H1 (cell line): ENCODE data around the gene SIRPB1. TPM values are rescaled to one million over a fixed set of nuclear protein-coding genes. Genes with fewer than 3 reads are reported as not detected.
"Not testable (repeated sequence)": the region's sequence is repeated elsewhere in the genome, so short reads cannot be mapped to it uniquely, and the experiment has no call there.

Experiments used
- CTCF ChIA-PET: fragments of 300-600 bp; sonication (Branson Sonifier 250); formaldehyde crosslinking; loops from one replicate; lab custom pipeline; 2021; ENCODE audit not compliant: partially characterized antibody; lab: Charles Lee
- POLR2A ChIA-PET: fragments of 300-600 bp; sonication (Branson Sonifier 250); formaldehyde crosslinking; loops from one replicate; lab custom pipeline; 2021; ENCODE audit warnings: inconsistent platforms; ENCODE audit not compliant: partially characterized antibody; lab: Charles Lee
- DNase-seq, 2 experiments: peaks; one replicate each; pipeline versions ENCODE4 v3.0.0 to v3.0.0-alpha.2; 2010 to 2022; ENCODE audit warnings: low spot score in 2 of 2, low read depth in 1 of 2, mixed read lengths in 1 of 2
- FAIRE-seq: peaks from 2 replicates; lab custom pipeline; 2011; peaks lifted over from hg19 to GRCh38; lab: Jason Lieb, UNC
- H2AFZ ChIP-seq: 2 replicates; pipeline ENCODE4 v1.8.1; 2012; ENCODE audit warnings: low read length, inconsistent platforms
- H2AK5ac ChIP-seq: 2 replicates; pipeline ENCODE4 v1.6.1; 2013; ENCODE audit warnings: low read depth, low read length
- H2BK120ac ChIP-seq: replicated peaks from 2 replicates; pipeline ENCODE3; 2013; ENCODE audit warnings: low read depth, low read length, inconsistent platforms
- H2BK12ac ChIP-seq: 2 replicates; pipeline ENCODE4 v1.6.1; 2013; ENCODE audit warnings: low read depth, low read length
- H2BK15ac ChIP-seq: 2 replicates; pipeline ENCODE4 v1.6.1; 2013; ENCODE audit warnings: low read length
- H2BK20ac ChIP-seq: 2 replicates; pipeline ENCODE4 v1.6.1; 2013; ENCODE audit warnings: low read length
- H2BK5ac ChIP-seq: 2 replicates; pipeline ENCODE4 v1.6.1; 2013; ENCODE audit warnings: low read depth, low read length
- H3K14ac ChIP-seq: 2 replicates; pipeline ENCODE4 v1.6.1; 2013; ENCODE audit warnings: inconsistent platforms; ENCODE audit not compliant: insufficient read length
- H3K18ac ChIP-seq: 2 replicates; pipeline ENCODE4 v1.6.1; 2013; ENCODE audit warnings: low read length; ENCODE audit errors: extremely low read depth
- H3K23ac ChIP-seq: 2 replicates; pipeline ENCODE4 v1.6.1; 2013; ENCODE audit warnings: inconsistent platforms; ENCODE audit not compliant: insufficient read length
- H3K23me2 ChIP-seq: 2 replicates; pipeline ENCODE4 v1.6.1; 2013; ENCODE audit warnings: low read depth, low read length
- H3K27ac ChIP-seq: 2 replicates; pipeline ENCODE4 v1.6.1; 2011; ENCODE audit warnings: low read depth, low read length, inconsistent platforms
- H3K27me3 ChIP-seq, 4 experiments: replicated peaks in 1 of 4; 1 replicate in 1 of 4; 2 replicates in 3 of 4; pipeline versions ENCODE4 v1.6.1 to v1.8.1; 2011 to 2013; ENCODE audit warnings: low read length in 3 of 4, mild to moderate bottlenecking in 3 of 4, inconsistent platforms in 2 of 4, mixed read lengths in 2 of 4, moderate library complexity in 1 of 4; ENCODE audit not compliant: control insufficient read depth in 3 of 4, insufficient read depth in 3 of 4; ENCODE audit errors: extremely low read depth in 1 of 4
- H3K36me3 ChIP-seq, 4 experiments: 2 replicates each; pipeline versions ENCODE4 v1.6.1 to v1.8.1; 2011 to 2013; ENCODE audit warnings: mild to moderate bottlenecking in 4 of 4, low read length in 3 of 4, moderate library complexity in 2 of 4, control low read depth in 1 of 4, inconsistent platforms in 1 of 4; ENCODE audit not compliant: insufficient read depth in 4 of 4, control insufficient read depth in 2 of 4
- H3K4ac ChIP-seq: replicated peaks from 2 replicates; pipeline ENCODE3; 2013; ENCODE audit warnings: low read length, low read depth, mixed read lengths, inconsistent platforms; ENCODE audit not compliant: insufficient read length
- H3K4me1 ChIP-seq, 4 experiments: replicated peaks in 1 of 4; 1 replicate in 1 of 4; 2 replicates in 3 of 4; pipeline versions ENCODE4 v1.6.1 to v1.8.1; 2011 to 2013; ENCODE audit warnings: low read length in 3 of 4, inconsistent platforms in 2 of 4, mixed read lengths in 1 of 4; ENCODE audit not compliant: insufficient read depth in 4 of 4, control insufficient read depth in 3 of 4
- H3K4me2 ChIP-seq, 2 experiments: 2 replicates each; pipeline versions ENCODE4 v1.6.1 to v1.8.1; 2011 to 2013; ENCODE audit warnings: low read depth in 2 of 2, low read length in 2 of 2, control low read depth in 1 of 2, inconsistent platforms in 1 of 2, mild to moderate bottlenecking in 1 of 2; ENCODE audit not compliant: insufficient read depth in 1 of 2
- H3K4me3 ChIP-seq, 4 experiments: fragments of 200-600, 300-600 bp in 1 of 4; sonication (generic), shearing (Covaris generic), sonication (Bioruptor Twin) in 1 of 4; 2 replicates each; pipeline versions ENCODE4 v1.5.1 to v1.8.1; 2011 to 2016; ENCODE audit warnings: low read length in 4 of 4, low read depth in 3 of 4, control low read depth in 2 of 4, inconsistent platforms in 2 of 4, mild to moderate bottlenecking in 2 of 4, mixed read lengths in 1 of 4, moderate library complexity in 1 of 4; ENCODE audit not compliant: insufficient read depth in 2 of 4; ENCODE audit errors: extremely low read depth in 1 of 4
- H3K56ac ChIP-seq: replicated peaks from 2 replicates; pipeline ENCODE3; 2013; ENCODE audit warnings: low read depth, mild to moderate bottlenecking, mixed read lengths, low read length, inconsistent platforms; ENCODE audit not compliant: insufficient read length
- H3K79me1 ChIP-seq: 2 replicates; pipeline ENCODE4 v1.6.1; 2013; ENCODE audit warnings: low read depth, low read length, control low read depth
- H3K79me2 ChIP-seq, 2 experiments: 2 replicates each; pipeline versions ENCODE4 v1.6.1 to v1.8.1; 2012 to 2013; ENCODE audit warnings: low read length in 2 of 2, mild to moderate bottlenecking in 2 of 2, inconsistent platforms in 1 of 2; ENCODE audit not compliant: insufficient read depth in 2 of 2, control insufficient read depth in 1 of 2
- H3K9ac ChIP-seq, 4 experiments: replicated peaks in 1 of 4; 1 replicate in 1 of 4; 2 replicates in 3 of 4; pipeline versions ENCODE4 v1.6.1 to v1.8.1; 2011 to 2013; ENCODE audit warnings: low read depth in 3 of 4, low read length in 3 of 4, control low read depth in 2 of 4, mild to moderate bottlenecking in 2 of 4, moderate library complexity in 2 of 4, inconsistent platforms in 1 of 4; ENCODE audit errors: extremely low read depth in 1 of 4
- H3K9me3 ChIP-seq, 2 experiments: 2 replicates each; pipeline versions ENCODE4 v1.6.1 to v1.8.1; 2012 to 2013; ENCODE audit warnings: mild to moderate bottlenecking in 2 of 2, moderate library complexity in 2 of 2, control low read depth in 1 of 2, inconsistent platforms in 1 of 2, low read depth in 1 of 2, low read length in 1 of 2, mixed read lengths in 1 of 2; ENCODE audit not compliant: insufficient read depth in 2 of 2
- H4K20me1 ChIP-seq, 2 experiments: replicated peaks in 1 of 2; 2 replicates each; pipeline versions ENCODE3 to v1.8.1; 2011 to 2013; ENCODE audit warnings: inconsistent platforms in 2 of 2, low read length in 2 of 2, mild to moderate bottlenecking in 1 of 2; ENCODE audit not compliant: insufficient read depth in 2 of 2, control insufficient read depth in 1 of 2
- H4K5ac ChIP-seq: 2 replicates; pipeline ENCODE4 v1.6.1; 2013; ENCODE audit warnings: low read length, low read depth, mixed read lengths, inconsistent platforms; ENCODE audit not compliant: insufficient read length
- H4K8ac ChIP-seq: 2 replicates; pipeline ENCODE4 v1.8.0; 2013; ENCODE audit warnings: mild to moderate bottlenecking, moderate library complexity, low read length, inconsistent platforms; ENCODE audit not compliant: insufficient read depth; ENCODE audit errors: extremely low read depth
- H4K91ac ChIP-seq: replicated peaks from 2 replicates; pipeline ENCODE3; 2013; ENCODE audit warnings: low read length, mixed read lengths, inconsistent platforms; ENCODE audit not compliant: insufficient read length
- WGBS, 2 experiments: shearing (Covaris generic) in 1 of 2; methylation state at CpG; one replicate each; pipeline versions ENCODE4 v1.1.6 to v1.1.7; 2013 to 2015; ENCODE audit warnings: low lambda C conversion rate in 2 of 2, mixed read lengths in 2 of 2, inconsistent platforms in 1 of 2, low coverage in 1 of 2, missing lambda C conversion rate in 1 of 2; ENCODE audit not compliant: insufficient replicate concordance in 2 of 2, insufficient coverage in 1 of 2, insufficient read length in 1 of 2; ENCODE audit errors: extremely low coverage in 1 of 2, missing lambda C conversion rate in 1 of 2; 5-methylcytosine and 5-hydroxymethylcytosine counted together
- polyA plus RNA-seq, 7 experiments: library from polyadenylated mRNA; depleted of rRNA in 3 of 7; stranded (reverse) in 5 of 7; unstranded in 2 of 7; fragments of >200 nt in 5 of 7; fragments of 200-250 nt in 2 of 7; gene quantifications; 1 replicate in 5 of 7; 2 replicates in 1 of 7; 4 replicates in 1 of 7; pipeline versions ENCODE4 v1.2.1 to v1.2.3, GENCODE V29; 2011 to 2013; ENCODE audit warnings: missing spikeins in 2 of 7, mixed read lengths in 2 of 7
- total RNA-seq: library from RNA; stranded (reverse); fragmentation: NEBNext Ultra II Directional; extraction: Animal tissue kit (Norgen Biotek cat#: 25700); gene quantifications from 2 replicates; pipeline ENCODE4 v1.2.1, GENCODE V29; 2021

Gene SIRPB1
- total and polyA plus RNA-seq, 2 of the 8 experiments (the other 6 are each of a cell fraction or from before 2014, with no cell fraction given): 0.14 to 0.99 TPM

DNA sequence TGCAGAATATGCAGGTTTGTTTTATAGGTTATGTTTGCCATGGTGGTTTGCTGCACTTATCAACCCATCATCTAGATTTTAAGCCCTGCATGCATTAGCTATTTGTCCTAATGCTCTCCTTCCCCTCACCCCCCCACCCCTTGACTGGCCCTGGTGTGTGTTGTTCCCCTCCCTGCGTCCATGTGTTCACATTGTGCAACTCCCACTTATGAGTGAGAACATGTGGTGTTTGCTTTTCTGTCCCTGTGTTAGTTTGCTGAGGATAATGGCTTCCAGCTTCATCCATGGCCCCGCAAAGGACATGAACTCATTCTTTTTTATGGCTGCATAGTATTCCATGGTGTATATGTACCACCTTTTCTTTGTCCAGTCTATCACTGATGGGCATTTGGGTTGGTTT, 18.8 kb upstream of the SIRPB1 start:
- H4K91ac ChIP-seq, H2BK15ac ChIP-seq, H3K79me1 ChIP-seq, H2AFZ ChIP-seq, H3K56ac ChIP-seq, POLR2A ChIA-PET, H4K8ac ChIP-seq, H3K27me3 ChIP-seq, H3K18ac ChIP-seq, DNase-seq, H3K9ac ChIP-seq, H3K4me2 ChIP-seq, FAIRE-seq, H3K4me3 ChIP-seq, H3K14ac ChIP-seq, H3K27ac ChIP-seq, H2BK20ac ChIP-seq, H2BK5ac ChIP-seq, H4K5ac ChIP-seq, H3K36me3 ChIP-seq, H3K79me2 ChIP-seq, H3K9me3 ChIP-seq, H3K23me2 ChIP-seq, H2AK5ac ChIP-seq, H4K20me1 ChIP-seq, H3K4ac ChIP-seq, CTCF ChIA-PET, H2BK12ac ChIP-seq, H3K23ac ChIP-seq, H3K4me1 ChIP-seq, H2BK120ac ChIP-seq: not testable (repeated sequence)
- WGBS, 2 experiments: 92% methylated on average over 2 of the region's 2 CpGs; no CpG with 5 or more reads in 1 of the 2 experiments
